AG10803 (cell line): ENCODE results near the gene FBXO42.

ENCODE experiments used
- DNase-seq: peaks from one replicate; pipeline ENCODE4 v3.0.0; 2010; ENCODE audit warnings: low read depth
- H3K4me3 ChIP-seq: 2 replicates; pipeline ENCODE4 v1.5.1; 2011; ENCODE audit warnings: mild to moderate bottlenecking, low read length, control low read depth
- TF ChIP-seq, protein P1 (sequence below): conservative IDR thresholded peaks from 2 replicates; pipeline ENCODE4 v1.5.1; 2011; ENCODE audit warnings: mild to moderate bottlenecking, low read length, control low read depth, inconsistent platforms

Gene FBXO42

DNA sequence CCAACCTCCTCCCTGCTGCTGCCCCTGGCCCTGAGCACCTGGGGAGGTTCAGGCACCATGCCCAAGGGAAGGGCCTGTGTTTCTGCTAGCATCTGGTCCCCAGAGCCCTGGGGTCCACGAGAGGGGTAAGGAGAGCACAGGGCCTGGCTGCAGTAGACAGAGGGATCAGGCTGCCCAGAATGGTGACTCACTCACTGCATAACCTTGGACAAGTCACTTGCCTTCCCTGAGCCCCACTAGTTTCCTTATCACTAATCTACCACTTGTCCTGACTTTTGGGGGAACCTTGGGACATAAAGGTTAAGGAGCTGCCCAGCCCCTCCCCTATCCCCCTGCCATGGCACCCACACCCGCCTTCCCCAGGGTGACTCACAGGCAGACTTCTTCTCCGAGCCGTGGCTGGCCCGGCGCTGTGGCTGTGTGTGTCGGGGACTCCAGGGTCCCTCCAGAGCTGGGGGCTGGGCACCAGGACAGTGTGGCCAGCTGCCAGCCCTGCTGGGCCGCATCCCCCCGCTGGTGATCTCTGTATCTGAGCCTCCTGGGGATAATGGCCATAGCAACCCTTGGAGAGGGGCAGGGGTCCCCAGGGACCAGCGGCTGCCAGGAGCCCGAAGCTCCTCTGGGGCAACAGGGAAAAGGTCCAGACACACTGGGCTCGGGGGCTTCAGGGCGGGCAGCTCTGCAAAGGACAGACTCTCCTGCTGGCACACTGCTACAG lies 143.9 kb downstream of the FBXO42 start:
- no peak for DNase-seq
- TF ChIP-seq, protein P1, sequence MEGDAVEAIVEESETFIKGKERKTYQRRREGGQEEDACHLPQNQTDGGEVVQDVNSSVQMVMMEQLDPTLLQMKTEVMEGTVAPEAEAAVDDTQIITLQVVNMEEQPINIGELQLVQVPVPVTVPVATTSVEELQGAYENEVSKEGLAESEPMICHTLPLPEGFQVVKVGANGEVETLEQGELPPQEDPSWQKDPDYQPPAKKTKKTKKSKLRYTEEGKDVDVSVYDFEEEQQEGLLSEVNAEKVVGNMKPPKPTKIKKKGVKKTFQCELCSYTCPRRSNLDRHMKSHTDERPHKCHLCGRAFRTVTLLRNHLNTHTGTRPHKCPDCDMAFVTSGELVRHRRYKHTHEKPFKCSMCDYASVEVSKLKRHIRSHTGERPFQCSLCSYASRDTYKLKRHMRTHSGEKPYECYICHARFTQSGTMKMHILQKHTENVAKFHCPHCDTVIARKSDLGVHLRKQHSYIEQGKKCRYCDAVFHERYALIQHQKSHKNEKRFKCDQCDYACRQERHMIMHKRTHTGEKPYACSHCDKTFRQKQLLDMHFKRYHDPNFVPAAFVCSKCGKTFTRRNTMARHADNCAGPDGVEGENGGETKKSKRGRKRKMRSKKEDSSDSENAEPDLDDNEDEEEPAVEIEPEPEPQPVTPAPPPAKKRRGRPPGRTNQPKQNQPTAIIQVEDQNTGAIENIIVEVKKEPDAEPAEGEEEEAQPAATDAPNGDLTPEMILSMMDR = no peak
- H3K4me3 ChIP-seq = no peak overlapping the region

DNA sequence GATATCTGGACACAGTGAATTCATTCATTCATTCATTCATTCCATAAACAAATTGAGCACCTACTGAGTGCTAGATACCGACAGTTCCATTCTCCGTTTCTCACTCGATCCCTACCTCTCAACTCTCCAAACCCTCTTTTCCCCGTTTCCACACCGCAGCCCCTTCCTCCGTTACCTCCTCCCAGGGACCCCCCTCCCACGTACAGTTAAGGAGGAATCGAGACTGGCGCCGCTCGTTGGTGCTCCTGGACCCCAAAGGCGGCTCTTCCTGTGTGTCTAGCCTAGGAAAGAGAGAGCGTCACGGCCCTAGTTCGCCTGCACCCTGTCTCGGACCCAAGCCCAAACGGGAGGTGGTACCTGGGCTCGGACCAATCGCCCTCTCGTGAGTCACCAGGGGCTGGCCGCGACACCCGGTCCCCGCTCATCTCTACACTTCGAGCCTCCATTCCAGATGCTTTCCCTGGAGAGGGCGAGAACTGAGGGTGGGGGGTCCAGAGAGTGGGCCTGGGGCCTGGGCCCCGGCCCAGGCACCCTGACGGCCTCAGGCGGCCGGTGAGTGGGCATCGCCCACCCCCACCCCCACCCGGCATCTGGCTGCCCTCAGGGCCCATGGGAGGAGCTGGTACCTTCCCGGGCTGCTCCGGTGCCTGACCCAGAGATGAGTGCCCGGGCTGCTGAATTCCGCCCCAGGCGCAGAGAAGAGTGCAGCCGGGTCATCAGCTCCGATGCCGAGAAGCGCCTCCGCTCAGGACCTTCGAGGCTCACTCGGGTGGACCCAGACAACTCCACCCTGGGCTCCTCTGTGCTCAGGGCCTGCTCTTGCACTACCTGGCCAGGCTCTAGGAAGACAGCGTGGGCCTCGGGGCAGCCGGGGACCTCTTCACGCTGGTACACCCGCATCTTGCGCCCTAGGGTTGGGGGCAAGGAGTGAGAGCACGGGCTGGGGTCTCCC lies 144.7 kb downstream of the FBXO42 start:
- no peak for DNase-seq
- H3K4me3 ChIP-seq = peak overlapping the region; percentile 55
- TF ChIP-seq, protein P1 = no peak

DNA sequence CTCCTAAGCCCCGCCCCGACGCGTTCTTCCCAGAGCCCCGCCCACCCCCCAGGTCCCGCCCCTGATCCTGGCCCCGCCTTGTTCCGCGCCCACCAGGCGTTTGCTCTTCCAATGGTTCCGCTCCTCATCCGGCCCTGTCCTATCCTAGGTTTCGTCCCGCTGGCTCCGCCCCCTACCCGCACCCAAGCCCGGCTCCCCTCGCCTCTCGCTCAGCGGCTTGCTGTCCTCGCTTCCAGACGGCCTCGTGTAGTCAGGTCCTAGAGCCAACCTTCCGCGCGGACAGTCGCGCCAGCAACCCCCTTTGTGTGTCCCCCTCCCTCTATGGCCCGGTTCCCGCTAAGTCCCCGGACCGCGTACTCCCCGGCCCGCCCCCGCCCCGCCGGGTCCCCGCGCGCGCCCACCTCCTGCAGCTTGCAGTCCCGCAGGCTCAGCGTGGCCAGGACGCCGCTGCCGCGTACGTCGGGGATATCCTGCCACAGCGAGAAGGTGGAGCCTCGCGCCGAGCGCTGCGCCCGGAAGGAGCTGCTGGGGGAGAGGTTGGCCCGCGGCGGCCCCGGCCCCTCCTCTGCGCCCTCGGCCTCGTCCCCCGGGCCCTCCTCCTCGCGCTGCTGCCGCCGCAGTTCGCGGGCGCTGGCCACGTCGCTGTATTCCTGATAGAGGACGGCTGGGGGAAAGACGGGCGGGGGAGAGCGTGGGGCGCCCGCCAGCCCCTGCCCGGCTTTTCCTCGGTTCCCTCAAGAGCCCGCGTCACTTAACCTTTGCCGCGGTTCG lies 145.5 kb downstream of the FBXO42 start:
- peak; percentile 98 for DNase-seq
- H3K4me3 ChIP-seq = peak overlapping the region; percentile 71
- TF ChIP-seq, protein P1 = no peak

DNA sequence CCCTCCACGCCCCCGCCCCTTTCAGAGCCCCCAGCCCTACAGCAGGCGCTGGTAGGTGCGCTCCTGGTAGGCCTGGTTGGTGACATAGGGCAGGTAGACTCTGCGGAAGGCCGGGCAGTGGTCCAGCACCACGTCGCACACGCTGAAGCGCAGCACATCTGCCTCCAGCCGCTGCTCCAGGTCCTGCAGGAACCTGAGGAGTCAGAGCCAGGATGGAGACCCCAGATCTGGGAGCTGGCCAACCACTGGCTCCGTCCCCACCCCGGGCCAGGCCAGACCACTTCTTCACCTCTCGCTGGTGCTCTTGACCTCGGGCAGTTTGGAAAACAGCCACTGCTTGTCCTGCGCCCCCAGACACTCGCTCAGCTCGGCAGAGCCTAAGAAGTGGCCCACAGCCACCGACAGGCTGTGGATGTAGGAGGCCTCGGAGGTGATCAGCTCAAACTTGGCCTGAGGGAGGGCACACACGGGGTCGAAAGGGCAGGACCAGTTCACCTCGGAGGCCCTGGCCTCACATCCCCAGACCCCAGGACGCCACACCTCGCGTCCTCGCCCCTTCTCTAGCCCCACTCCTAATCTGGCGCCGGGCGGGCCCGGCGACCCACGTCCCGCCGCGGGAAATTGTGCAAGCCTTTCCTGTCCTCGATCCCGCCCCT lies 146.3 kb downstream of the FBXO42 start:
- TF ChIP-seq, protein P1 = no peak
- no peak for DNase-seq
- H3K4me3 ChIP-seq = peak overlapping the region; percentile 71

DNA sequence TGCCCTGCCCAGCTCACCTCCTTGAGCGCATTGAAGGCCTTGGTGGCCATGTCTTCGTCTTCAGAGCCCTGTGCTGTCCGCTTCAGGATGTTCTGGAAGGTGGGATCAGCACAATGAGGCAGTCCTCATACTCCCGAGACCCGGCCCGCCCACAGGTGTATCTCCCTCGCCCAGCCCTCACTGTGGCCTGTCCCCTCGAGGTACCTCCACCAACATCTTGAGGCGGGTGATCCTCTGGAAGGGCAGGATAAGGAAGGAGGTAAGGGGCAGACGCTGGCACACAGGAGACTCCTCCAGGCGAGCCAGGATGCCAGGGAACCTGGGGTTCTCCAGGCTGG lies 147.0 kb downstream of the FBXO42 start:
- no peak overlapping the region for H3K4me3 ChIP-seq
- TF ChIP-seq, protein P1 = no peak
- no peak for DNase-seq

DNA sequence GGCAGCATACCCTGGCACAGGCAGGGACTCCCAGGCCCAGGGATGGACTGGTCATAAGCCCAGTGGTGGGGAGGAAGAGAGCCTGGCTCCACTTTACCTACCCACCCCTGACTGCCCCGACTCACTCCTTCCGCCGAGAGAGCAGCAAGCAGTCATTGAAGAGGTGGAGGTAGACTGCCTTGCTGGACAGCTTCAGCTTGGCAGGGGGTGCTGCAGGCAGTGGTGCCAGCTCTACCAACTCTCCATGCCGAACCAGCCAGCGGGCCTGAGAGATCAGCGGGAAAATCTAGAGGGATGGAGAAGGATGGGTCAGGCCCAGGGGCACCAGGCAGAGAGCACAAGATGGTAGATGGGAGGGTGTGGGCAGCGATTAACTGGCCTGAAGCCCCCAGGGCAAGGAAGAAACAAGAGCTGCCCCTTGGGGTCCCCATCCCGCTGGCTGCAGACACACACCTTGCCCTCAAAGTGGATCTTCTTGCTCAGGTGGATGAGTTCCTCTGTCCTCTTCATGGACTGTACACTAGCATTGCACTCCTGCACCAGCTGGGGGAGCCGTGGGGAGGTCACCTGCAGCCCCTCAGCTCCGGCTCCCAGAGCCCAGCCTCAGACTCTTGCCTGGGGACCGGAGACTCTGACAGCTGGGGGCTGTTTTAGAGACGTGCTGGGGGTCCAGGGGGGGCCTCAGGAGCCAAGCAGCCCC lies 147.5 kb downstream of the FBXO42 start:
- no peak for DNase-seq
- TF ChIP-seq, protein P1 = peak; percentile 36
- H3K4me3 ChIP-seq = no peak overlapping the region
